K562 (cell line): ENCODE results near the gene CDC5L. TPM values are rescaled to one million over a fixed set of nuclear protein-coding genes. Genes with fewer than 3 reads are reported as not detected.

ENCODE experiments used
- ATAC-seq: fragments of 200-7000 bp; cut with Tn5 transposase; 3 replicates; pipeline ENCODE4 v1.9.1; 2020; ENCODE audit warnings: moderate library complexity
- BruUV-seq: library from RNA; stranded (reverse); fragments of 400-500 nt; replicated peaks from 2 replicates; lab custom pipeline; 2021; lab: Mats Ljungman, UMichigan
- CTCF ChIA-PET: fragments of 300-600 bp; formaldehyde crosslinking; extraction: SDS; loops from one replicate; lab custom pipeline; 2021; ENCODE audit warnings: low intra/inter-chr PET ratio; lab: Yijun Ruan, JAX
- POLR2A ChIA-PET: fragments of 300-600, 350-650 bp; sonication (Branson Sonifier 250); formaldehyde crosslinking; extraction: SDS; loops from one replicate; lab custom pipeline; 2021; ENCODE audit warnings: antibody characterized with exemption, inconsistent platforms; lab: Yijun Ruan, JAX
- DNase-seq, 4 experiments: peaks; one replicate each; pipeline versions ENCODE4 v3.0.0 to v3.0.0-alpha.2; 2011 to 2018; ENCODE audit warnings: low spot score in 3 of 4, mixed read lengths in 3 of 4; ENCODE audit errors: extremely low read depth in 1 of 4
- FAIRE-seq: peaks from 2 replicates; lab custom pipeline; 2011; peaks lifted over from hg19 to GRCh38; lab: Jason Lieb, UNC
- H2AFZ ChIP-seq: 2 replicates; pipeline ENCODE4 v1.6.0; 2011; ENCODE audit warnings: low read depth, low read length, control low read depth, inconsistent platforms
- H3K27ac ChIP-seq: fragments of 200-600 bp; 3 replicates; pipeline ENCODE4 v1.8.0; 2011; ENCODE audit warnings: low read depth, mild to moderate bottlenecking, control low read depth, inconsistent platforms, low read length, moderate library complexity, mixed read lengths; ENCODE audit errors: extremely low read depth
- H3K27me3 ChIP-seq, 2 experiments: fragments of 300-600 bp in 1 of 2; 2 replicates in 1 of 2; 3 replicates in 1 of 2; pipeline versions ENCODE4 v1.6.0 to v1.8.0; 2011; ENCODE audit warnings: inconsistent platforms in 2 of 2, low read length in 2 of 2, mild to moderate bottlenecking in 1 of 2, mixed read lengths in 1 of 2, moderate library complexity in 1 of 2; ENCODE audit not compliant: control insufficient read depth in 2 of 2, insufficient read depth in 2 of 2
- H3K36me3 ChIP-seq: fragments of 300-600 bp; 3 replicates; pipeline ENCODE4 v1.8.0; 2011; ENCODE audit warnings: mild to moderate bottlenecking, low read length, inconsistent platforms; ENCODE audit not compliant: control insufficient read depth, insufficient read depth
- H3K4me1 ChIP-seq, 2 experiments: fragments of 200-600 bp in 1 of 2; replicated peaks in 1 of 2; 2 replicates in 1 of 2; 3 replicates in 1 of 2; pipeline versions ENCODE4 v1.5.1 to v1.8.0; 2011; ENCODE audit warnings: inconsistent platforms in 2 of 2, low read length in 2 of 2, mild to moderate bottlenecking in 1 of 2, mixed read lengths in 1 of 2, moderate library complexity in 1 of 2; ENCODE audit not compliant: control insufficient read depth in 2 of 2, insufficient read depth in 2 of 2
- H3K4me2 ChIP-seq: 2 replicates; pipeline ENCODE4 v1.6.1; 2011; ENCODE audit warnings: low read length, control low read depth, inconsistent platforms, mixed read lengths; ENCODE audit not compliant: insufficient read depth
- H3K4me3 ChIP-seq: fragments of 200-600 bp; sonication (generic), shearing (Covaris generic); 2 replicates; pipeline ENCODE4 v1.5.1; 2016; ENCODE audit warnings: control low read depth, inconsistent platforms
- H3K79me2 ChIP-seq: fragments of 200-600 bp; 3 replicates; pipeline ENCODE4 v1.8.0; 2011; ENCODE audit warnings: low read length, inconsistent platforms; ENCODE audit not compliant: control insufficient read depth, insufficient read depth
- H3K9ac ChIP-seq, 2 experiments: 2 replicates each; pipeline versions ENCODE4 v1.6.0 to v1.6.1; 2011; ENCODE audit warnings: low read depth in 2 of 2, low read length in 2 of 2, control low read depth in 1 of 2, inconsistent platforms in 1 of 2, mild to moderate bottlenecking in 1 of 2, mixed read lengths in 1 of 2; ENCODE audit not compliant: insufficient read depth in 1 of 2
- H3K9me1 ChIP-seq: one replicate; pipeline ENCODE4 v1.6.0; 2011; ENCODE audit warnings: inconsistent platforms, mild to moderate bottlenecking, low read length, moderate library complexity; ENCODE audit not compliant: control insufficient read depth, insufficient read depth
- H3K9me3 ChIP-seq: replicated peaks from 2 replicates; pipeline ENCODE4 v1.5.1; 2011; ENCODE audit warnings: low read depth, low read length, inconsistent platforms; ENCODE audit not compliant: control insufficient read depth, insufficient read depth
- H4K20me1 ChIP-seq: replicated peaks from 2 replicates; pipeline ENCODE4 v1.6.1; 2011; ENCODE audit warnings: low read length, inconsistent platforms, mixed read lengths; ENCODE audit not compliant: control insufficient read depth, insufficient read depth
- ARID2 ChIP-seq: fragments of 450-650 bp; IDR thresholded peaks from 2 replicates; pipeline ENCODE4 v1.6.1; 2017; ENCODE audit warnings: antibody characterized with exemption, mild to moderate bottlenecking
- CLOCK ChIP-seq: fragments of 250-450 bp; sonication (Bioruptor Pico); IDR thresholded peaks from 2 replicates; pipeline ENCODE4 v1.4.0; 2020; ENCODE audit warnings: mild to moderate bottlenecking, moderate library complexity, borderline replicate concordance
- ETV6 ChIP-seq, 3 experiments: fragments of 150-350 bp in 1 of 3; sonication (generic) in 1 of 3; formaldehyde crosslinking in 1 of 3; IDR thresholded peaks; 2 replicates each; pipeline versions ENCODE4 v1.6.1 to v1.8.0; 2014 to 2022; ENCODE audit warnings: borderline replicate concordance in 2 of 3, low read depth in 2 of 3, antibody characterized with exemption in 1 of 3, low read length in 1 of 3, mild to moderate bottlenecking in 1 of 3, missing genetic modification reagents in 1 of 3
- KLF13 ChIP-seq: fragments of 450-650 bp; IDR thresholded peaks from 2 replicates; pipeline ENCODE4 v1.6.1; 2016; ENCODE audit warnings: missing genetic modification characterization, low read depth, mild to moderate bottlenecking, missing compliant biosample characterization, moderate library complexity, borderline replicate concordance
- NR2C1 ChIP-seq, 2 experiments: fragments of 450-650 bp; IDR thresholded peaks; 2 replicates each; pipeline ENCODE4 v1.6.1; 2017; ENCODE audit warnings: mild to moderate bottlenecking in 2 of 2, antibody characterized with exemption in 1 of 2, inconsistent platforms in 1 of 2, missing compliant biosample characterization in 1 of 2, missing genetic modification characterization in 1 of 2
- TAL1 ChIP-seq: fragments of 450-650 bp; IDR thresholded peaks from 2 replicates; pipeline ENCODE4 v1.6.1; 2016; ENCODE audit warnings: mild to moderate bottlenecking
- ZBTB7A ChIP-seq: IDR thresholded peaks from 2 replicates; pipeline ENCODE4 v1.6.1; 2011; ENCODE audit warnings: low read depth, mild to moderate bottlenecking, low read length, moderate library complexity, borderline replicate concordance; ENCODE audit not compliant: control insufficient read depth
- ZNF263 ChIP-seq: sonication (generic); formaldehyde crosslinking; IDR thresholded peaks from 2 replicates; pipeline ENCODE4 v1.8.0; 2022; ENCODE audit warnings: mild to moderate bottlenecking, missing genetic modification reagents, borderline replicate concordance
- WGBS: fragments of 100-300 bp; shearing (Covaris generic); methylation state at CpG from one replicate; pipeline ENCODE4 v1.1.6; 2016; ENCODE audit warnings: low coverage, mixed read lengths; ENCODE audit not compliant: insufficient coverage; ENCODE audit errors: missing lambda C conversion rate; 5-methylcytosine and 5-hydroxymethylcytosine counted together
- in situ Hi-C: fragments of 300-500 bp; cut with MboI; formaldehyde crosslinking; loops from 4 replicates; pipeline ENCODE4 v1.15.0; 2018; ENCODE audit warnings: inconsistent platforms, mixed read lengths
- intact Hi-C: fragments of 100-400 bp; cut with micrococcal nuclease; formaldehyde crosslinking; loops from 2 replicates; pipeline ENCODE4 v1.14.2; 2022
- polyA plus RNA-seq, 8 experiments: library from polyadenylated mRNA; depleted of rRNA in 4 of 8; stranded (reverse) in 5 of 8; unstranded in 3 of 8; fragments of >200 nt; fragmentation: Nextera tagmentation in 2 of 8; fragmentation: Illumina TruSeq in 1 of 8; extraction: Ambion mirVana in 2 of 8; extraction: Trizol in 1 of 8; gene quantifications; 2 replicates each; pipeline versions ENCODE4 v1.2.1 to v1.2.3, GENCODE V29; 2011 to 2014; ENCODE audit warnings: inconsistent platforms in 1 of 8, missing spikeins in 1 of 8
- total RNA-seq, 7 experiments: library from RNA; depleted of rRNA in 6 of 7; stranded (reverse); fragments of >200 nt in 6 of 7; fragmentation: Illumina TruSeq in 2 of 7; extraction: Trizol in 2 of 7; gene quantifications; 2 replicates each; pipeline versions ENCODE4 v1.2.1 to v1.2.3, GENCODE V29; 2011 to 2021; ENCODE audit warnings: low replicate concordance in 1 of 7

The CDC5L gene
- total and polyA plus RNA-seq, 9 of the 15 experiments (the other 6 are each of a cell fraction or from before 2014, with no cell fraction given), result 22.3 to 44.2 (median 30.8) TPM

- no peak for TF ChIP-seq ETV6 (IDR thresholded peaks at IDR 0.05; ENCODE audit: borderline replicate concordance in 1 of 2, low read depth in 2 of 2, low read length in 1 of 2)
- no peak for TF ChIP-seq ETV6 (CRISPR knock-in tag; IDR thresholded peaks at IDR 0.05; ENCODE audit: borderline replicate concordance)
- TF ChIP-seq ARID2, result no peak
- no peak for TF ChIP-seq ZNF263 (CRISPR knock-in tag)
- no peak for TF ChIP-seq KLF13 (tag)
- TF ChIP-seq NR2C1 (IDR thresholded peaks at IDR 0.05), result no peak
- no peak for TF ChIP-seq NR2C1 (tag; IDR thresholded peaks at IDR 0.05)
- no peak for TF ChIP-seq CLOCK (CRISPR knock-in tag)
- TF ChIP-seq ZBTB7A, result no peak
- TF ChIP-seq TAL1, result no peak
- TF ChIP-seq, all 486 proteins: peak for 0
- BruUV-seq, result no TSS peak
- Histone ChIP-seq H4K20me1 (no peaks in the 10 kb centered on the region), H3K36me3 (peaks cover 88% of the 10 kb centered on the region), H3K9ac (no peak overlapping the region), H3K9me1 (no peaks in the 10 kb centered on the region), H2AFZ (no peak overlapping the region), H3K4me3 (no peak overlapping the region), H3K9me3 (no peaks in the 10 kb centered on the region), H3K4me1 (no peaks in the 10 kb centered on the region), H3K27ac (no peak overlapping the region), H3K4me2 (no peak overlapping the region), H3K27me3 (no peaks in the 10 kb centered on the region), H3K79me2 (peaks cover 13% of the 10 kb centered on the region; the same call in 2 of the 3 replicates)
- ChIA-PET POLR2A (interaction anchor here (0.7 to 1.3 kb wide), 3 partner anchors 13 to 510 kb away, joined by 3 to 4 read pairs (median 4); no protein-coding TSS in a partner anchor), CTCF (no interaction called here)
- FAIRE-seq (no peak), DNase-seq (no peak), ATAC-seq (no peak)
- 96% methylated on average over 11 of the region's 11 CpGs for WGBS
- intact Hi-C loops (no loop called here), in situ Hi-C loops (no loop called here)
Measured at GRCh38 chr6:44407951-44408670, 20.6 kb downstream of the CDC5L start.
